Subcutaneous adipose tissue (tissue), 4 donors: Measurements from ENCODE around the gene MICALL2. TPM values are rescaled to one million over a fixed set of nuclear protein-coding genes. Genes with fewer than 3 reads are reported as not detected.

Experiments used
- CTCF ChIP-seq: fragments of 450-650 bp; IDR thresholded peaks from one replicate; pipeline ENCODE4 v1.5.1; 2016; ENCODE audit warnings: low read depth, mild to moderate bottlenecking, control low read depth, antibody characterized with exemption, moderate library complexity
- total RNA-seq, 4 donors: library from RNA; depleted of rRNA; stranded (reverse); fragments of >200 nt; gene quantifications; one replicate each; pipeline ENCODE4 v1.1.0, GENCODE V29; 2016

Gene MICALL2
- total RNA-seq, 4 donors from 2014 or later, result 1.5 to 5.3 (median 4.1) TPM

DNA sequence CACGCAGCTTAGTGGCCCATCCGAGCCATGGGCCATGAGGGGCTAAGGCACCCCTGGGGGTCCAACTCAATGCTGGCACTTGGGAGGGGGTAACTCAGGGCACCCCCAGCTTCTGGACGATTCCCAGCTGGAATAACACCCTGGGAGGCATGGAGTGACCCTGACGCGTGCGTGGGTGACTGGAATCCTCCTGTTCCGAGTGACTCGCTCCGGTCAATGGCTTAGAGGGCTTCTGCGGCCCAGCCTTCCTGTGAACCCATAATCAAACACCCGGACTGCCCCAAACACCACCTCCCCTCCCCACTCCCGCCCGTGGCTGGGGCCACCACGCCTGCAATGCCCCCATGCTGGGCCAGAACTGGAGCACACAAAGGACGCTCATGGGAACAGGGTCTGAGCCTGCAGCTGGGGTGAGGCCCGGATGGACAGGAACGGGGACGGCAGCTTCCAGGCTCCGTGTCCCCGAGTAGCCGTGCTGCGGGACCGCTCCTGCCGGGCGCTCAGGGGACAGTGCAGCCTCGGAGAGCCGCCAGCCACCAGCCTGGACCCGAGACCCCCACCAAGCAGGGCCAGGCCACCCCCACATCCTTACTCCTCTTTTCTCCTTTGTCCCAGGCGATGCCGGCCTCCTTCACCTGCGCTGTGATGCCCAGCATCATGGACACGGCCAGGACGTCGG is 36.4 kb upstream of the MICALL2 start:
- no peak for TF ChIP-seq CTCF

DNA sequence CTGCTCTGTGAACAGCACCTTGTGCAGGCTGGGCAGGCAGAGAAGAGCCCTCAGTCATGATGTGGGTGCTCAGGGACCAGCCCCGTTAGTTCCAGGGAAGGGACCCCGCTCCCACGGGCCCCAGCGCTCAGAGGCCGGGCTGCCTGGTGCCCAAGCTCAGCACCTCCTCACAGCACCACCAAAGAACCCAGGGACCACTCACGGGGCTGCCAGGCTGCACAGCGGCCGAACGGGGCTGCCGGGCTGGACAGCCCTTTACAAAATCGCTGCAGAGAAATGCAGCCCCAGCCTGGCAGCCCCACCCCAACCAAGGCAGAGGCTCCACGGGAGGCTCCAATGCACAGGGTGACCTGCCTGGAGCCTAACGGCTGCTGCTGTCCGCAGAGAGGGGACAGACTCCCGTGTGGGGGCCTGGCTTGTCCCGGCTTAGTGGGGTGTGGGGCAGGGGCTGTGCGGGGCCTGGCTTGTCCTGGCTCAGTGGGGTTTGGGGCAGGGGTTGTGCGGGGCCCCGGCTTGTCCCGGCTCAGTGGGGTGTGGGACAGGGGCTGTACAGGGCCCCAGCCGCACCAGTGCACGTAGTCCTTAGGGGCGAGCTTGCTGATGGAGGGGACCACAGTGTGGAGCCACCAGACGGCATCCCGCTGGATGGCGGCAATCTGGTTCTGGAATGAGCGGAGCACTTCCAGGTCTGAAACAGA is 35.7 kb upstream of the MICALL2 start:
- TF ChIP-seq CTCF, result no peak

DNA sequence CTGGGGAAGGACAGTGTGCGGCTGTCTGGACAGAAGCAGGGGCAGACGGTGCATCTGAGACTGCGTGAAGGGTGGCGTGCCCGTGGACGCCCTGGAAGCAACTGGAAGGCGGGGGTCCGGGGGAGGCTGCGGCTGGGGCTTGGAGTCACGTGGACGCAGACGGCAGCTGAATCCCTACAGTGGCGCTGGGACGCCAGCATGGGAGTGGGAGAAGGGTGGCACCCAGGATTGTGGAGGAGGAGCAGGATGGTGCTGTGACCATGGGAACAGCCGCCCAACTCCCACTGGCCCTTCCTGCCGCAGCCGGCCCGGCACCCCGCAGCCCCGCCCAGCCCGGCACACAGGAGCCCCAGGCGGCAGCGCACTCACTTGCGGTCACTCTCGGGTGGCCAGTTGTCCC is 35.2 kb upstream of the MICALL2 start:
- TF ChIP-seq CTCF, result no peak

DNA sequence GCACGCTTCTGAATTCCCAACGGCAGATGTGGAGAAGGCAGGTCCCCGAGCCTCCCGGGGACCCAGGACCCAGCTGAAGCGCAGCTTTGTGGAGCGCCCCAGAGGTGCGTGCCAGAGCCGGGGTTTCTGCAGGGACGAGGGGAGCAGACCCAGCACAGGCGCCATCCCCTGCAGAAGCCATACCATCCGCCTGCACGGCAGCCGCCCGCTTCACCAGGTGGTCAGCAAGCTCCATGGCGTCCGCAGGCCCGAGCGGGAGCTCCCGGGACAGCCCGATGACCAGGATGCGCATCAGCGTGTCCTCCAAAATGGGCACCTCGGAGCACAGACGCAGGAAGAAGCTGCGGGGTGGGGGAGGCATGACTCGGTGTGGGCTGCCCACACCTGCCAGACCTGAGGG is 34.3 kb upstream of the MICALL2 start:
- no peak for TF ChIP-seq CTCF

DNA sequence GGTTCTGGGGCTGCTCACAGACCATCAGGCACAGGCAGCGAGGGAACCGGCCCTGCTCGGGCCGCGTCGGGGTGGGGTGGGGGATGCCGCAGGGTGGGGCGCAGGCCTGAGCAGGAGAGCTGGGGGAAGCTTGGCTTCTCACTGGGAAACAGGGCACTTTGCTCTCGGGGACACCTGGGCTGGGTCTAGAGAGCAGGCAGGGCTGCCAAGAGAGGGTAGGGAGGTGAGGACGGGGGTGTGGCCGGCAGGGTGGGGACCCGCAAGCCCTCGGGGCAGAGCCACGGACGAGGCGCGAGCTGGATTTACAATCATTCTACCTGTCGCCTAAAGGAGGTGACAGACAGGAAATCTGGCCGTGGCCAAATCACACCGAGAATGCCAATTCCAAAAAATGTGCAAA is 33.9 kb upstream of the MICALL2 start:
- no peak for TF ChIP-seq CTCF

GRCh38 chr7:1492640-1493039 is 33.4 kb upstream of the MICALL2 start:
- TF ChIP-seq CTCF, result no peak

- TF ChIP-seq CTCF, result no peak
Measured at GRCh38 chr7:1492221-1492620, 33.0 kb upstream of the MICALL2 start.
